Natural killer cell (primary cell): Measurements from ENCODE around the gene DLGAP5. TPM values are rescaled to one million over a fixed set of nuclear protein-coding genes. Genes with fewer than 3 reads are reported as not detected.

Experiments used
- ATAC-seq, 3 donors: fragments of 150-1000 bp in 2 of 3; fragments of 200-7000 bp in 1 of 3; cut with Tn5 transposase; 1 replicate in 1 of 3; 2 replicates in 2 of 3; pipeline ENCODE4 v1.10.0; 2021; ENCODE audit warnings: mild to moderate bottlenecking in 2 of 3, moderate library complexity in 2 of 3
- DNase-seq, 2 donors: peaks; one replicate each; pipeline versions ENCODE4 v3.0.0 to v3.0.0-alpha.2; 2013 to 2021; ENCODE audit warnings: mixed read lengths in 1 of 2
- H3K27ac ChIP-seq: one replicate; pipeline ENCODE4 v1.5.1; 2013; ENCODE audit warnings: mild to moderate bottlenecking, low read length
- H3K27me3 ChIP-seq: one replicate; pipeline ENCODE4 v1.6.1; 2013; ENCODE audit warnings: low read length; ENCODE audit not compliant: control insufficient read depth, insufficient read depth
- H3K36me3 ChIP-seq: one replicate; pipeline ENCODE4 v1.6.1; 2013; ENCODE audit warnings: low read length; ENCODE audit not compliant: control insufficient read depth, insufficient read depth
- H3K4me1 ChIP-seq: one replicate; pipeline ENCODE4 v1.6.1; 2013; ENCODE audit warnings: low read length; ENCODE audit not compliant: control insufficient read depth, insufficient read depth
- H3K4me3 ChIP-seq: one replicate; pipeline ENCODE4 v1.5.1; 2013; ENCODE audit warnings: low read length
- H3K9me3 ChIP-seq: one replicate; pipeline ENCODE4 v1.6.1; 2013; ENCODE audit warnings: low read length; ENCODE audit not compliant: control insufficient read depth, insufficient read depth
- H3K27ac Mint-ChIP-seq, 2 donors: one replicate each; pipeline ENCODE4 v1.8.0; 2022; ENCODE audit warnings: mild to moderate bottlenecking in 2 of 2, mixed read lengths in 2 of 2, moderate library complexity in 1 of 2
- H3K27me3 Mint-ChIP-seq, 2 donors: one replicate each; pipeline ENCODE4 v1.8.0; 2022; ENCODE audit warnings: low read depth in 2 of 2, mixed read lengths in 2 of 2
- H3K36me3 Mint-ChIP-seq: one replicate; pipeline ENCODE4 v1.8.0; 2022; ENCODE audit warnings: mixed read lengths
- H3K4me1 Mint-ChIP-seq, 2 donors: one replicate each; pipeline ENCODE4 v1.8.0; 2022; ENCODE audit warnings: mixed read lengths in 2 of 2
- H3K4me3 Mint-ChIP-seq: one replicate; pipeline ENCODE4 v1.8.0; 2022; ENCODE audit warnings: mild to moderate bottlenecking, moderate library complexity, mixed read lengths
- H3K9me3 Mint-ChIP-seq, 2 donors: one replicate each; pipeline ENCODE4 v1.8.0; 2022; ENCODE audit warnings: mixed read lengths in 2 of 2
- CTCF ChIP-seq: fragments of 200-600 bp; IDR thresholded peaks from one replicate; pipeline ENCODE4 v1.8.0; 2022; ENCODE audit warnings: antibody characterized with exemption
- WGBS: methylation state at CpG from one replicate; pipeline ENCODE4 v1.1.7; 2013; ENCODE audit warnings: missing lambda C conversion rate; ENCODE audit not compliant: insufficient coverage; 5-methylcytosine and 5-hydroxymethylcytosine counted together
- intact Hi-C: fragments of 100-400 bp; cut with micrococcal nuclease; formaldehyde crosslinking; loops from one replicate; pipeline ENCODE4 v1.14.2; 2022
- total RNA-seq, 4 donors: library from RNA; stranded (reverse); fragments of 120-200 nt in 1 of 4; gene quantifications; one replicate each; pipeline versions ENCODE4 v1.2.3 to v1.2.4, GENCODE V29; 2013 to 2022

DLGAP5 gene
- total RNA-seq, 3 donors from 2014 or later (not counting 1 experiment from before 2014, with no cell fraction given): 0.15 to 1.9 (median 0.54) TPM

- H3K27ac ChIP-seq: no peak overlapping the region
- H3K27me3 ChIP-seq: no peaks in the 10 kb centered on the region
- no peaks in the 10 kb centered on the region for H3K4me1 Mint-ChIP-seq
- H3K9me3 ChIP-seq: peaks cover 4% of the 10 kb centered on the region
- no peaks in the 10 kb centered on the region for H3K36me3 ChIP-seq
- ATAC-seq: no peak
- H3K4me1 ChIP-seq: no peaks in the 10 kb centered on the region
- no peak overlapping the region for H3K4me3 Mint-ChIP-seq
- no peak for TF ChIP-seq CTCF
- DNase-seq: no peak
- intact Hi-C loops: no loop called here
- no peaks in the 10 kb centered on the region for H3K27me3 Mint-ChIP-seq
- no peak overlapping the region for H3K4me3 ChIP-seq
- H3K9me3 Mint-ChIP-seq: peaks cover 0 to 4% of the 10 kb centered on the region in 2 donors
- H3K36me3 Mint-ChIP-seq: peaks cover 10% of the 10 kb centered on the region
- no peak overlapping the region for H3K27ac Mint-ChIP-seq
Measured at GRCh38 chr14:55223364-55223763, 32.0 kb upstream of the DLGAP5 start.

GRCh38 chr14:55221968-55222367 lies 30.6 kb upstream of the DLGAP5 start:
- peaks cover under 1% of the 10 kb centered on the region for H3K9me3 ChIP-seq
- DNase-seq (no peak), ATAC-seq (no peak)
- Mint-ChIP-seq H3K9me3 (peaks cover 0 to 2% of the 10 kb centered on the region in 2 donors), H3K4me1 (no peaks in the 10 kb centered on the region), H3K27me3 (no peaks in the 10 kb centered on the region), H3K27ac (no peak overlapping the region), H3K36me3 (peaks cover 7% of the 10 kb centered on the region), H3K4me3 (no peak overlapping the region)
- H3K36me3 ChIP-seq: no peaks in the 10 kb centered on the region
- no peak overlapping the region for H3K27ac ChIP-seq
- no peaks in the 10 kb centered on the region for H3K27me3 ChIP-seq
- no peak for TF ChIP-seq CTCF
- no peak overlapping the region for H3K4me3 ChIP-seq
- no peaks in the 10 kb centered on the region for H3K4me1 ChIP-seq
- intact Hi-C loops: no loop called here

GRCh38 chr14:55221186-55221585 lies 29.8 kb upstream of the DLGAP5 start:
- Histone ChIP-seq H3K4me1 (no peaks in the 10 kb centered on the region), H3K36me3 (no peaks in the 10 kb centered on the region), H3K27ac (no peak overlapping the region), H3K4me3 (no peak overlapping the region), H3K27me3 (no peaks in the 10 kb centered on the region), H3K9me3 (no peaks in the 10 kb centered on the region)
- H3K4me3 Mint-ChIP-seq: no peak overlapping the region
- H3K27ac Mint-ChIP-seq: no peak overlapping the region
- H3K36me3 Mint-ChIP-seq: no peaks in the 10 kb centered on the region
- DNase-seq (no peak), ATAC-seq (no peak)
- peaks cover 0 to under 1% of the 10 kb centered on the region in 2 donors for H3K9me3 Mint-ChIP-seq
- no peaks in the 10 kb centered on the region for H3K27me3 Mint-ChIP-seq
- WGBS: 92% methylated on average over 3 of the region's 4 CpGs
- H3K4me1 Mint-ChIP-seq: no peaks in the 10 kb centered on the region
- intact Hi-C loops: no loop called here
- no peak for TF ChIP-seq CTCF

GRCh38 chr14:55220230-55220629 lies 28.8 kb upstream of the DLGAP5 start:
- no peak overlapping the region for H3K4me3 Mint-ChIP-seq
- H3K27ac ChIP-seq: no peak overlapping the region
- no peak overlapping the region for H3K27ac Mint-ChIP-seq
- WGBS: no CpG with 5 or more reads among the region's 1 CpG
- no peaks in the 10 kb centered on the region for H3K36me3 ChIP-seq
- H3K27me3 Mint-ChIP-seq: no peaks in the 10 kb centered on the region
- H3K4me3 ChIP-seq: no peak overlapping the region
- no peaks in the 10 kb centered on the region for H3K4me1 Mint-ChIP-seq
- no peaks in the 10 kb centered on the region for H3K4me1 ChIP-seq
- no peaks in the 10 kb centered on the region for H3K9me3 Mint-ChIP-seq
- TF ChIP-seq CTCF: no peak
- ATAC-seq (no peak), DNase-seq (no peak)
- intact Hi-C loops: no loop called here
- H3K9me3 ChIP-seq: no peaks in the 10 kb centered on the region
- H3K36me3 Mint-ChIP-seq: no peaks in the 10 kb centered on the region
- no peaks in the 10 kb centered on the region for H3K27me3 ChIP-seq
